CD4-positive, alpha-beta T cell treated with Interleukin-2 at 100 ng/mL for 4 hours (primary cell): ENCODE results near the gene PIGZ.

Experiments
- DNase-seq: peaks from one replicate; pipeline ENCODE4 v3.0.0-alpha.2; 2020; ENCODE audit warnings: low spot score

The PIGZ gene

DNA sequence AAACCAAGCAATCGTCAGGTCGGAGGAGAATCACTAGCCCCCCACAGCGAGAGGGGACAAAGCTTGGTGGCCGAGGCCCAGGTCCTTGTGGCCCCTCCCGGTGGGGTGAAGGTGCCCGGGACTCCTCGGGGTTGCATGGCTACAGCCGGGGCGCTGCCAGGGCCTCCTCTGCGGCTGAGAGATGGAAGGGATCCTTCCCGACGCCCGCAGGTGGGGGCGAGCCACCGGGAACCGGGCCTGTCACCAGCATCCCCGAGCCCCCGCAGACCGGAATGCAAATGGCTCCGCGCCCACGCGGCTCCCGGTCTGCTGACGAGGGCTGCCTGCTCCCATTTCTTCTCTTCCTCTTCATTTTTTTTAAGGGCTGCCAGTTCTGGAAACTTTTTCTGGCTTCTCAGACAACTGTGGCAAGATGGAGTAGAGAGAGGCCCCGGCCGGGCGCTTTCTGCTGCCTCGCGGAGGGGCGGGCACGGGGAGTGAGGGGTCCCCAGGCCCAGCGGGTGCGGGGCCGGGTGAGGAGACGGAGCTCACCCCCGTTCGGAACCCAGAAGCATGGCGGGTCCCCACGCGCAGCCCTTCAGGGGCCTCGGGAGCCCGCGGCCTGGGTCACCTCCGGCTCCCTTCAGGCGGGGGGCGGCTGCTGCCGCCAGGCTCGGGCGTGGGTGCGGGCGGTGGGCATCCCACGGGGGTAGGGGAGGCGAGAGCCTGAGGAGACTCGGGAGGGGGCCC is 33.5 kb upstream of the PIGZ start:
- no peak for DNase-seq

DNA sequence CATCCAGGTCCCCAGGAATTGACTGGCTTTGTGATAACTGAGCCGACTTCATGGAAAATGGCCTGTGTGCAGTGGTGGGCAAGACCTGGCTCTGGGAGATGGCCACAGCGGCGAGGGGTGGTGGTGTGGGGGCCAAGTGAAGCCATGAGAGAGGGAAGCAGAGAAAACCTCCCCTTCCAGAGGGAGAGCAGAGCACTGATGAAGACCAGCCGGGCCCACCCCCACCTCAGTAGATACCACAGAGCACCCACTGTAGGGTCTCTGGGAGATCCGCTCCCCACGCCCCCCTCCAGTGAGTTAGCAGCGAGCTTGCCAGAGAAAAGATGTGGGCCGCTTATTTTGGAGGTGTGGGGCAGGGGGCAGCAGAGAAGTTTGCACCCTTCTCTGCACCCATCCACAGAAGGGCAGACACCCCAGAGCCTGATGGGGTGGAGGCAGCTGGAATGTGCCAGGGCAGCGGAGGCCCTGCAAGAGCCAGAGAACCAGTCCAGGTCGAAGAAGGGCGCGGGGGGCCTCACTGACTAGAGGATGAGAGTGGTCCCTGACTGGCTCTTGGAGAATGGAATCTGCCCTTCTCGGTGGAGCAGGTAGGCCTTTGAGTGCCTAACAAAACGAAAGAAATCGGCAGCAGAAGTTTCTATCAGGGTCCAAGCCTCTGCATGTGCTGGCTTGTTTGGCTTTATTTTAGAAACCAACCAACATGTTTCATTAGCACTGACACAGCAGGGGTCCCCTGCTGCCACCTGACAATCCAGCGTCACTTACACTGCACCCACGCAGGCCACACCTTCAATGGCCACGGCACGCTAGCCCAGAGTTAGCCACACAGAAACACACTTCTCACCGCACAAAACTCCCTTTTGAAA is 32.7 kb upstream of the PIGZ start:
- no peak for DNase-seq

DNA sequence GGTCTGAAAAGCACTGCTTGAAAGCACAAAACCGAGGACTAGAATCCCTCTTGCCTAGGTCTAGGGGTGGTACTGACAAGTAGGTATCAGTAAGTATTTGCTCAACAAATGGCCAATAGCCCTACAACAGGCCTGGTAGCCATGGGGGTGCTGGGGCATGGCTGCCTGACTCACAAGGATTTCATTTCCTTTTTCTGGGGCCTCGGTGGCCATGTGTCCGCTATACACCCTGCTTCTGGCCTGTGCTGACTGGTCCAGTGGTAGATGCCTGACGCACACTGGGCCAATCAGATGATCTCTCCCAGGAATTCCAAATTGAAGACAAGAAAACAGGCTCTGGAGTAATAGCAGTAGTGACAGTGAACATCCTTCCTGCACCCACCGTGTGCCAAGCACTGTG is 31.6 kb upstream of the PIGZ start:
- no peak for DNase-seq

DNA sequence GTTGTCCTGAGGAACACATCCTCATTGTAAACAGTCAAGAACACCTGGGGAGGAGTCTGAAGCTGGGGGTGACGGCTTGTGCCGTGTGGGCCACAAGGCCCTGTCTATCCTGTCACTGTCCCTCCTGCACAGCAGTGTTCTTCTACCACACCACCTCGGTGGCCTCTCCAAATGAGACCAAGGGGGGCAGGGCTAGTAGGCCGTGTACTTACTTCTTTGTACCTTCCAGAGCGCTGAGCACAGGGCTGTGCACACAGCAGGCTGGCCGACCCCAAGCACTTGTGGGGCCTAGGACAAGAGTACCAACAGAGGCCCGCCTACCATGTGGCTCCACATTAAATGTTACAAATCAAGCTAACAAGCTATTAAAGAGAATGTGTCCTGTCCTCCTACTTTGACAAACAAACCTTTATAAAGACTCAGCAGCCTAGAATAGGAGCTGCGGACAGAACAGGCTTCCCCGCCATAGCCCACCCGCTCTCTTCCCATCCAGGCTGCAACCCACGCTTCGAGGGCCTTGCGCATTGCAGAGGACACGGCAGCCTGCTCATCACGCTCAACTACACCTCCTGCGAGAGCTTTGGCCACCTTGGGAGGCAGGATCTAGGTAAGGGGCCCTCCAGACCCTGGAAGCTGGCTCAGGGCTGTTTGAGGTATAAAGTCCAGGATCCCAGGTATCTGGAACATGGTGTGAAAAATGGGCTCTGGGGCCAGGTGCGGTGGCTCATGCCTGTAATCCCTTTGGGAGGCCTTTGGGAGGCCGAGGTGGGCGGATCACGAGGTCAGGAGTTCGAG is 30.5 kb upstream of the PIGZ start:
- no peak for DNase-seq

DNA sequence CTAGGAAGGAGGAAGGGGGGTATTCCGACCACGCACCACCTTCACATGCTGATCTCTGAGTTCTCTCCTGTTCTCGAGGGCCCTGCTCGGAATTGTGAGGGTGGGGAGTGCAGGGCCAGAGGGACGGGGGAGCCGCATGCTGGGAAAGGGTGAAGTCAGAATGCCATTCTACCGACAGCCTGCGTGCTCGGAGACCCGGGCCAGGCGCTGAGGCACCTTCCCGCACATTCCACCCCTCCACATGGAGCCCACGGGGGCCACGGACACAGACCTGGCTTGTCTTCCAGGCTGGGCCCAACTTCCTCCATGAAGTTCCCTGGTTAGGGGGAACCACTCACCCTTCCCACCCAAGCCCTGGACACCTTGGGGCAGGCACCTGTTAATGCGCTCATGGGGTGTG is 28.7 kb upstream of the PIGZ start:
- DNase-seq = no peak

DNA sequence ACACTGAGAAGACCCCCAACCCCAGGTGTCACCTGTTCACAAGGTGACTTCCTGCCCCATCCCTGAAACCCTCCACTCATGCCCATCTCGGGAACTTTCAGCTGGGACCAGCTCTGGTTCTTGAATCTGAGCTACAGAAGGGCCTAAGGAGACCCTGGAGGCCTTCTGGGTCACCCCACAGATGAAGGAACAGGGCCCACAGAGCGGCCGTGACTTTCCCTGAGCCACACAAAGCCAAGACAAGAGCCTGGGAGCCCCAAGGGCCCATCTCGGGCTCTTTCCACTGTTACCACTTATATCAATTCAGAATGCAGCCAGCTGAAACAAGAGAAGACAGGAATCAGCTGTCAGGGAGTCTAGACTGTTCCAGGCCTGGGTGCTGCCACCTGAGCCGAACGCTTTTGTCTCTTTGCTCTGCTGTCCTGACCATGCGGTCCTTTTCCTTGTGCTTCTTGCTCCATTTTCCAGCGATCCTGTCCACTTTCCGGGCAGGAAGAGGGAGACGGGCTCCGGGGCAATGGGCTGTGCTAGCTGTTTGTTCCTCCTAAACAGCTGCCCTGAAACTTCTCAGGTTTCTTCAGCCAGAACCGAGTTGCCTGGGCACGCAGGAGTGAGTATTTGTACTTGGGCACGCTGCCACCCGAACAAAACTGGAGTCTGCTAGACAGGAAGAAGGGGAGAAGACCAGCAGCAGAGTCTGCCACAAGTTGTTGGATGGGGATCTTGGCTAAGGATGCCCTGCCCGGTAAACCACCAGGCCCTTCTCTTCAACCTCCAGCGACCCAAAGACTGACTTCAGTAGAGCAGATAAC is 28.0 kb upstream of the PIGZ start:
- no peak for DNase-seq

DNA sequence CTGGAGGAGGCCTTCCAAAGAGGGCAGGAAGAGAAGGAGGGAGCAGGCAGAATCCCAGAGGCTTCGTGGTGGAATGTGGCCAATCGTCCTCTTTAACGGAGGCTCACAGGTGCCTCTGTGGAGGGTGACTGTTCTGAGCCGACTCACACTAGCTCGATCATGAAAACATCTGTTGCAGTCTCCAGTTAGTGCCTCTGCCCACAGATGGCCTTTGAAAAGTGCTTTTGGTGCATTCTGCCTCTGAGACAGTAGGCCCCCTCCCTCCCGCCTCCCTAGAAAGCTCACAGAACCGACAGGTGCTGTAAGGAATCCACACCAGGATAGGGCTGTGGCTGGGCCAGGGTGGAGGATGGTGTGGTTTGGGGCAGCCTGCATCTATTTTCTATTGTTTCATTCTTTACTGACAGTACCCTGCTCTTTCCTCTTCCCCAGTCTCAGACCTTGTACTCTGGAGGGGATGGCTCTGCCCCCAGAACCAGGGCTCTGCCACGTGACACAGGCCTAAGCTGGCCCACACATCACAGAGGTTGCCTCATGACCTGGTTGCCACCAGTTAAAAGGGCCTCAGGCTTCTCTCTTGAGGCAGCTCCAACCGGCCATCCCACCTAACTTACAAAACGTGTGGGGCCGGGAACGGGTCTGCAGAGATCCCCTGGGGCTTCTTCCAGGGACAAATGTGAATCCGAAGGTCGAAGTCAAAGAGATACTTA is 27.2 kb upstream of the PIGZ start:
- no peak for DNase-seq

DNA sequence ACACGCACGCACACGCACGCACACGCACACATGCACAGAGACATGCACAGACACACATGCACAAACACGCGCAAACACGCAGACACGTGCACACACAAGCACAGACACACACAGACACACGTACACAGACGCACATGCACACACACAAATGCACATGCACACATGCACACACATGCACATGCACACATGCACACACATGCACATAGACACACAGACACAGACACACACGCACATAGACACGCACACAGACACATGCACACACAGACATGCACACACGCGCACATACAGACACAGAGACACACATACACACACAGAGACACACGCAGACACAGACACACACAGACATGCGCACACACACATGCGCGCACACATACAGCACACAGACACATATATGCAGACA is 26.4 kb upstream of the PIGZ start:
- no peak for DNase-seq

DNA sequence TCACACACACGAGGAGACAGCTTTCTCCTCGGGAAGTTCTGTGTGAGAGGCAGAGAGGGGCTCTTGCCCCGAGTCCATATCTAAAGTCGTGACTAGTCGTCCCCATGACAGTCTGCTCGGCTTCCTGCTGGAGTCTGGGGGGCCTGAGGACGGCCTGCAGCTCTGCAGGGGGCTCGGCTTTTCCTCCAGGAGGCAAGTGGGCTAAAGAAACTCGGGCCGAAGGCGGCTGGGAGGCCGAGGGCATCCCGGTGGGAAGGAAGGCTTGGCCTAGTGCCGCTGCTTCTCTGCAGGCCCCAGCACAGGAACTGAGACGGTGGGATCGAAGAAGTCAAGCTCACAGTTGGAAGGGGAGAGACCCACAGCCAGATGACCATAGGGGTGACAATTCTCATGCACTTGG is 25.4 kb upstream of the PIGZ start:
- DNase-seq = no peak

DNA sequence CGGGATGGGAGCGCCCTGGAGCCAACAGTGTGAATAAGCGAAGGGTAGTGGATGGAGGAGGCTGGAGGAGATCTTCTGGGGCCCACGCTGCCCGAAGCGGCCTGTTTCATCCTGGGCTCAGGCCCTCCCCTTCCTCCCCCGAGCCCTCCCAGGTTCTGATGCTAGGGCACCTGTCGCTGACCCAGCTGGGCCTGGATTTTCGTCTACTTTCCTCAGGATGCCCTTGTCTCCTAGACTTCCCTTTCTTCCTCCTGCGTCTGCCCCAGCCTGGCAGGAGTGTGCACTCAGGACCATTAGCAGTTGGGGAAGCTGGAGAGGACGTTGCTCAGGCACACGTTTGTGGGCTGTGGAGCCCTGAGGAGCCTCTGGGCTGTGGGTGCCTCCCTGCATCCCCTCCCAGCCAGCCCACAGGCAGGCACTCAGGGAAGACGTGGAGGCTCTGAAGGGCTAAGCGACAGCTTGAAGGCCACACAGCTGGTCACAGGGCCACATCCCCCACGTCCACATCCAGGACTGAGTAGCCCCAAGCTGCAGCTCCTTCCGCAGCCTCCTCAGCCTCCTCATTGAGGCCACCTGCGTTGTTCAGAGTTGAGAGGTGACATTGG is 23.9 kb upstream of the PIGZ start:
- DNase-seq = no peak

DNA sequence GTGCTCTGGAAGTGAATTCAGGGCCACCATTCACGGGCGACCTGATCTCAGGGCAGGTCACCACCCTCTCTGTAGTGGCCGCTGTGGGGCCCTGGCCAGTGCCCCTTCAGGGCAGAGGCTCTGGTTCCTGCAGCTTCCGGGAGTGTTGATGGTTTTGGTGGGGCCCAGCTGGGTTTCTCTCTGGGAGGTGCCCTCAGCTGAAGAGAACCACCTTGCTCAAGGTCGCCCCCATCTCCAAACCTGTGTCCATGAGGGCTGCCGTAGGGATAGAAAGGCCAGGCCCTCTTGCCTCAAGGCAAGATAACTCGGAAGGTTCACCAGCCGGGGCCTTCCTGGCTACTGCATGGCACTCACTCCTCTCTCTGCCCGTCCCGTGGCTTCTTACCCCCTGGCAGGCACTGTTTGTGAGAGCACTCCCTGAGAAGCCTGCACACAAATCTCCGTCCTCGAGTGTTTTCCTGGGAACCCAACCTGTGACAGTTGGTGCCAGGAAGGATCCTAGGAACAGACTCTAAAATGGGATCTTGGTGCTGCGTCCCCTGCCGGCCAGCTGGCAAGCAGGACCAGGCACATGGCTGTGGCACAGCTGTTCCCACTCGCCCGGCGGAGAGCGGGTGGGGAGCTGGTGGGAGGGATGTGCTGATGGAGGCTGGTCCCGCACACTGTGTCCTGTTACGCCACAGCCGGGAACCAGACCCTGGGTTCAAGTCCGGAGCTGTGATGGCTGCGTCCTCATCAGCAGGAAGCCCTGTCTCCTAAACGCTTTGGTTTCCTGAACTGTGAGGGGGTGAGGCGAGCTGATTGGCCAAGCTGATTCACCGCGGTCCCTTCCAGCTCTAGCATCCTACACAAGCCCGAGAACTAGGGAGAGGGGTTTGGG is 23.2 kb upstream of the PIGZ start:
- DNase-seq = no peak

DNA sequence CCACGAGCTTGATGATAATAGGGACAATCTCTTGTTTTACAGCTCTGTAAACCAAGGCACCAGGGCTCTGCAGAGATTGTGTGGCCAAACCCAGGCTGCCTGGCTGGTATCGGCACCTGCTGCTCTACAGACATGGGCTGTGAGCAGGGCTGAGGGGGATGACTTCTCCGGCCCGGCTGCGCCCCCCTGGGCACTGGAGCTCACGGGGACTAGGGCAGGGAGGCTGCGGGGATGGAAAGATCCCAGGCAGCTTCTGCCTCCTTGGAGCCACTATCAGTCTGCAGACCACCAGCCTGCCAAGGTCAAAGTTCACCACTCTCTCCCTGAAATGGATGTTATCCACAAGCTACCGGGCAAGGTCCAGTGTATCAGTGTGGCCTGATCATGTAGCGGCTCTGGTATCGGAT is 22.0 kb upstream of the PIGZ start:
- DNase-seq = no peak

DNA sequence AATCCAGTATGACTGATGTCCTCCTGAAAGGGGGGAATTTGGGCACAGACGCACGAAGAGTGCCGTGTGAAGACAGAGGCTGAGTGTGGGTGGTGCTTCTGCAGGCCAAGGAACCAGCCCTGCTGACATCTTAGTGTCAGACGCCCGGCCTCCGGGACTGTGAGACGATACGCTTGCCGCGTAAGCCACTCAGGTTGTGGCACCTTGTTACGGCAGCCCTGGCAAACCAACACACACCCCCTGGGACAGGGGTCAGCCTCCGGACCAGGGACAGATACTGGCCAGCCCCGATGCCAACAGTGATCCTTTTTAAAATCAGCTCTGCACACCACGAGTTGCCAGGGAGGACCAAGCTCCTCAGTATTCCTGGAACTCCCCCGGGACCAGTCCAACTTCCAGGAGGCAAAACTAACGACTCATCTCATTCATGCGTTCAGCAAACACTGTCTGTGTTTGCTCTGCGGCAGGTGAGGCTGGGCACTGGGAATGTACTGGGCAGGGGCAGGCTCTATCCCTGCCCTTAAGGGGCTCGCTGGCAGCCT is 21.2 kb upstream of the PIGZ start:
- DNase-seq = no peak

DNA sequence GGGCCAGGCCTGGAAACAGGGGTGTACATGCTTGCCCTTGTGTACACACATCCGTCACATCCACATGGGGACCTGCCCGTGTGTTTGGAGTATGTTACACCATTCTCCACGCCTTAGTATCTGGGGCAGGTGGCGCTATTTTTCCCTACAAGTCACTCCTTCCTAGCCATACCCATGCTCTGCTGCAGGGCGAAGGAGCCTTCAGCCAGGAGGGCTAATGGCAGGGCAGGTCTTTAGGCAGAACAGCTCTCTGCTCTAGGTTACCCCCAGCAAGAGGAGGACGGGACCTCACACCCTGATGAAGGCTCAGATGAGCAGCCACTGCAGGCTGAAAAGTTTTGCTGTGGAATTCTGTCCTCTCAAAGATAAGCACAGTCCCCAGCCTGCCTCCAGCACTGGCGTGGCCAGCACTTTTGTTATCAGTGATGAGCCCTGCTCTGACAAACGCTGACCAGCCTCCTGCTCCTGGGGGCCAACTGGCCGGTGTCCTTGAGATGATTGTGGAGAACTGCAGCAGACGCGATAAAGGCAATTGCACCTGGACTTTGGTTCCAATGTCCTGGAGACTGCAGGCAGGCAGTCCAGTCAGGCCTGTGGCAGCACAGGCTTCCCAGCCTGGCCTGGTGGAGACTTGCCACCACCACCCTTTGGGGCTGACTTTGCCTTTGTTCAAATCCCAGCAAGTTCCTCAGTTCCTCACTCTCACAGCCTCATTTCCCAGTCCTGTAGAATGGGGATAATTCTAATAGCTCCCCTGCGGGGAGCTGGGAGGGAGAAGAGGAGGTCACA is 19.8 kb upstream of the PIGZ start:
- no peak for DNase-seq

DNA sequence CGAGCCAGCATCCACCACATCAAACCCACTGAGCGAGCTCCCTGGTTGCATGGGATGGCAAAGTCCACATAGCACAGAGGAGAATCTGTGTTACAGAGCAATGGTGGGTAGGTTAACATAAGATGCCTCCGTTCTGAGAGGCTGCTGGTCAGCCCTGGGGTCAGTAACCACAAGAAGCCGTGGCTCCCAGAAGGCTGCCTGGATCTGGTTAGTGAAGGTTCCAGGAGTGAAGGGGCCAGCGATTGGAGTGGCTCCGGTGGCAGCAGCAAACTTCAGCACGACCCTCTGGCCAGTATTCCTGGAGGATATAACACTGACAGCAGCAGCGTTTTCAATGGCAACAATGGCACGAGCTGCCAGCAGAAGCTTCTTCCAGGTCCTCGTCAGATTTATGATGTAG is 18.4 kb upstream of the PIGZ start:
- no peak for DNase-seq

DNA sequence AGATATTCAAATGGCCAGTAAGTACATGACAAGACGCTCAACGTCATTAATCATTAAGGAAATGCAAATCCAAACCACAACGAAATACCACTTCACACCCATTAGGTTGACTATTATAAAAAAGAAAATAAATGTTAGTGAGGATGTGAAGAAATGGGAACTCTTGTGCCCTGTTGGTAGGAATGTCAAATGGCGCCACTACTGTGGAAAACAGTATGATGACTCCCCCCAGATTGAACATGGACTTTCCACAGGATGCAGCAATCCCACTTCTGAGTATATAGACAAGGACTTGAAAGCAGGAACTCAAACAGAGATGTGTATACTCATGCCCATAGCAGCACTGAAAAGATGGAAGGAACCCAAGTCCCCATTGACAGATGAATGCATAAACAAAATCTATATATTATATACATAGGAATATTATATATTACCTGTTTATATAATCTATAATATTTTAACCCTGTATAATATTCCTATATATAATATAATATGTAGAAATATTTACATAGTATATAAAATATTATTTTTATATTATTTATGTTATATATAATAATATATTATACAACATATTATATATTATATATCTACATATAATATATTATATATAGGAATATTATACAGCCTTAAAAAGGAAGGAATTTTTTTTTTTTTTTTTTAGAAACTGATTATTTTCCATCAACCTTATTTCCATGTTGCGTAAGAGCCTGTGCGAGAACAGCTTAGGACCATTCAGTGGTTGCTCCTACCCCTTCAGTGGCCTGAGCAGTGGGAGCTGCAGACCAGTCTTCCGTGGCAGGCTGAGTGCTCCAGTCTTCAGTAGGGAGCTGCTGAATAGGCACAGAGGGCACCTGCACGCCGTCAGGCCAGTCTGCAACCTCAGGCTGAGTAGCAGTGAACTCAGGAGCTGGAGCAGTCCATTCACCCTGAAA is 17.6 kb upstream of the PIGZ start:
- DNase-seq = no peak

DNA sequence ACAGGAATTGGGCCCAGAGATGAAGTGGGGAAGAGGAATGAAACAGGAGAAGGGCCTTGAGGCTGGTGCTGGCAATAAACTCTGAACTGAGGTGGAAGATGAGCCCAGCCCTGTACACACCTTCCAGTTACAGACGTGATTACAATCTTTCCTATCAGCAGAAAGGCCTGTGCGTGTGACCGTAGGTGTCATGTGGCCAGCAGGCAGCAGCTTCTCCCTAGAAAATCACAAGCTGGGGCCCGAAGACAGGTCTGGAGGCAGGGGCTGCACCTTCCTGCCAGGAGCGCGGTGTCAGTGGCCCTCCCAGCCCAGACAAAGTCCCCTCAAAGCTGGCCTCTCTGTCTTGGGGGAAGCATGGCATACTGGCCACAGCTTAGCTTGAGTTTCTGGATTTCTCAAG is 16.7 kb upstream of the PIGZ start:
- DNase-seq = no peak

DNA sequence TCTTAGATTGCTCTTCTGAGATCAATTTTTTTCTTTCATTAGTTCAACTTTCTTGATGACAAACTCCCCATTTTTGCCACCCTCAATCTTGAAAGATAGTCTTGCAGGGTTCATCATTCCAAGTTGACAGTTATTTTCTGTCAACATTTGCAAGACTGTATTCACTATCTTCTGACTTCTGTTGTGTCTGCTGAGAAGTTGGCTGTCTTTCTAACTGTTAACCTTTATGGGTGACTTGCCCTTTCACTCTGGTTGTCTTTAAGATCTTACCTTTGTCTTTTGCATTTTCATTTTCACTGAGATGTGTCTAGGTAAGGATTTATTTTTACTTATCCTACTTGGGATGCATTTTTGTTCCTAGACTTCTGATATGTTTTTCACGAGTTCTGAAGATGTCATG is 14.6 kb upstream of the PIGZ start:
- no peak for DNase-seq
